Measurements from ENCODE around the gene CRLF1.

DNA sequence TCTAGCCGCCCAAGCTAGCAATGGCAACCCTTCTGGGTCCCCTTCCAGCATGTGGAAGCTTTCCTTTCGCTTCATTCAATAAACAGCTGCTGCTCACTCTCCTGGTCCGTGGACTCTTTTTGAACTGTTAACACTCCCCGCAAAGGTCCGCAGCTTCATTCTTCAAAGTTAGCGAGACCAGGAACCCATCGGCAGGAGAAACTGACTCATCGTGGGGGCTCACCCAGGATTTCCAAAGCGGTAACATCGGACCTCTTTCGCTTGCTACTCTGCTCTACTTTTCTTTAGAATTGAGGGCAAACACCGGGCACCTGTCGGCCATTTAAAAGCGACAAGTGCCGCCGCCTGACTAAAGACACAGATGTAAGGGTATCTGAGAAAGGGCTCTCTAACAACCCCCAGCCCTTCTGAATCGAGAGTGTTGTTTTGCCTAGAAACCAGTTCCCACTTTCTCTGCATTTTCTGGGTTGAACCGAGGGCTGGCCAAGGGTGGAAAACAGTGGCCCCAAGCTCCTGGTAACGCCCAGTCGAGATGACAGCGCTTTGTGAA lies 29.2 kb downstream of the CRLF1 start:
- TF ChIP-seq POLR2AphosphoS5 (IDR thresholded peaks at IDR 0.05) = no peak
- TF ChIP-seq, protein P1, sequence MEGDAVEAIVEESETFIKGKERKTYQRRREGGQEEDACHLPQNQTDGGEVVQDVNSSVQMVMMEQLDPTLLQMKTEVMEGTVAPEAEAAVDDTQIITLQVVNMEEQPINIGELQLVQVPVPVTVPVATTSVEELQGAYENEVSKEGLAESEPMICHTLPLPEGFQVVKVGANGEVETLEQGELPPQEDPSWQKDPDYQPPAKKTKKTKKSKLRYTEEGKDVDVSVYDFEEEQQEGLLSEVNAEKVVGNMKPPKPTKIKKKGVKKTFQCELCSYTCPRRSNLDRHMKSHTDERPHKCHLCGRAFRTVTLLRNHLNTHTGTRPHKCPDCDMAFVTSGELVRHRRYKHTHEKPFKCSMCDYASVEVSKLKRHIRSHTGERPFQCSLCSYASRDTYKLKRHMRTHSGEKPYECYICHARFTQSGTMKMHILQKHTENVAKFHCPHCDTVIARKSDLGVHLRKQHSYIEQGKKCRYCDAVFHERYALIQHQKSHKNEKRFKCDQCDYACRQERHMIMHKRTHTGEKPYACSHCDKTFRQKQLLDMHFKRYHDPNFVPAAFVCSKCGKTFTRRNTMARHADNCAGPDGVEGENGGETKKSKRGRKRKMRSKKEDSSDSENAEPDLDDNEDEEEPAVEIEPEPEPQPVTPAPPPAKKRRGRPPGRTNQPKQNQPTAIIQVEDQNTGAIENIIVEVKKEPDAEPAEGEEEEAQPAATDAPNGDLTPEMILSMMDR (IDR thresholded peaks at IDR 0.05) = no peak
- no peak for TF ChIP-seq POLR2A (IDR thresholded peaks at IDR 0.05)
- no peak for TF ChIP-seq EP300 (IDR thresholded peaks at IDR 0.05)

Data from gastroesophageal sphincter (tissue), 3 donors.